GM12878 (cell line): Measurements from ENCODE around the gene PRKCQ. TPM values are rescaled to one million over a fixed set of nuclear protein-coding genes. Genes with fewer than 3 reads are reported as not detected.
A peak's percentile ranks its signal among the peaks of the same experiment; 100 is the strongest.

Experiments used
- ATAC-seq: fragments of 200-7000 bp; cut with Tn5 transposase; 3 replicates; pipeline ENCODE4 v1.9.1; 2020; ENCODE audit warnings: mild to moderate bottlenecking, moderate library complexity
- BruUV-seq: library from RNA; stranded (reverse); fragments of 400-500 nt; replicated peaks from 2 replicates; lab custom pipeline; 2021; lab: Mats Ljungman, UMichigan
- CTCF ChIA-PET: fragments of 300-600 bp; sonication (Branson Sonifier 250); formaldehyde crosslinking; extraction: SDS; loops from one replicate; lab custom pipeline; 2021; ENCODE audit warnings: inconsistent platforms; lab: Yijun Ruan, JAX
- POLR2A ChIA-PET: fragments of 350-600 bp; formaldehyde crosslinking; extraction: SDS; loops from one replicate; lab custom pipeline; 2021; ENCODE audit warnings: inconsistent platforms; lab: Charles Lee
- RAD21 ChIA-PET: fragments of 300-600 bp; sonication (Branson Sonifier 250); formaldehyde crosslinking; loops from one replicate; lab custom pipeline; 2023; ENCODE audit warnings: antibody characterized with exemption; ENCODE audit not compliant: unreplicated experiment; lab: Charles Lee
- SMC1A ChIA-PET: fragments of 300-600 bp; sonication (Branson Sonifier 250); formaldehyde crosslinking; loops from one replicate; lab custom pipeline; 2023; ENCODE audit not compliant: unreplicated experiment, uncharacterized antibody; lab: Charles Lee
- DNase-seq: peaks from one replicate; pipeline ENCODE4 v3.0.0-alpha.2; 2011; ENCODE audit warnings: low read depth, low spot score
- FAIRE-seq: peaks from 3 replicates; lab custom pipeline; 2011; peaks lifted over from hg19 to GRCh38; lab: Jason Lieb, UNC
- H2AFZ ChIP-seq: 2 replicates; pipeline ENCODE4 v1.6.0; 2011; ENCODE audit warnings: low read depth, low read length, control low read depth; ENCODE audit not compliant: control insufficient read depth
- H3K27ac ChIP-seq: 2 replicates; pipeline ENCODE4 v1.5.1; 2011; ENCODE audit warnings: control low read depth; ENCODE audit not compliant: control insufficient read depth, insufficient read depth
- H3K27me3 ChIP-seq, 2 experiments: replicated peaks in 1 of 2; 2 replicates each; pipeline versions ENCODE4 v1.6.0 to v1.6.1; 2011; ENCODE audit warnings: low read length in 1 of 2; ENCODE audit not compliant: control insufficient read depth in 2 of 2, insufficient read depth in 2 of 2
- H3K36me3 ChIP-seq, 2 experiments: 2 replicates each; pipeline ENCODE4 v1.5.1; 2011; ENCODE audit warnings: low read length in 1 of 2; ENCODE audit not compliant: control insufficient read depth in 2 of 2, insufficient read depth in 2 of 2
- H3K4me1 ChIP-seq: 2 replicates; pipeline ENCODE4 v1.6.1; 2011; ENCODE audit warnings: mild to moderate bottlenecking, low read length, moderate library complexity, mixed read lengths; ENCODE audit not compliant: control insufficient read depth, insufficient read depth
- H3K4me2 ChIP-seq: 2 replicates; pipeline ENCODE4 v1.6.0; 2011; ENCODE audit warnings: control low read depth; ENCODE audit not compliant: control insufficient read depth, insufficient read depth
- H3K4me3 ChIP-seq: fragments of 200-600 bp; sonication (generic); 2 replicates; pipeline ENCODE4 v1.5.1; 2016
- H3K79me2 ChIP-seq: 2 replicates; pipeline ENCODE4 v1.6.0; 2011; ENCODE audit warnings: low read length; ENCODE audit not compliant: control insufficient read depth, insufficient read depth
- H3K9ac ChIP-seq: 2 replicates; pipeline ENCODE4 v1.8.0; 2011; ENCODE audit warnings: low read length, control low read depth, mixed read lengths; ENCODE audit not compliant: control insufficient read depth, insufficient read depth
- H3K9me3 ChIP-seq: replicated peaks from 3 replicates; pipeline ENCODE4 v1.5.1; 2011; ENCODE audit warnings: mild to moderate bottlenecking, low read length; ENCODE audit not compliant: control insufficient read depth, insufficient read depth
- H4K20me1 ChIP-seq: 2 replicates; pipeline ENCODE4 v1.6.0; 2011; ENCODE audit not compliant: control insufficient read depth, insufficient read depth
- ASH2L ChIP-seq: fragments of 300-600, 200-600 bp; sonication (generic); IDR thresholded peaks from 2 replicates; pipeline ENCODE4 v1.6.1; 2017; ENCODE audit warnings: low read depth, mild to moderate bottlenecking, borderline replicate concordance
- BMI1 ChIP-seq: fragments of 450-650 bp; IDR thresholded peaks from 2 replicates; pipeline ENCODE4 v1.6.1; 2016; ENCODE audit warnings: mild to moderate bottlenecking, moderate library complexity, borderline replicate concordance
- CTCF ChIP-seq, 3 experiments: IDR thresholded peaks in 2 of 3; conservative IDR thresholded peaks in 1 of 3; 2 replicates each; pipeline ENCODE4 v1.5.1; 2011; ENCODE audit warnings: low read depth in 3 of 3, low read length in 3 of 3, mild to moderate bottlenecking in 3 of 3, control low read depth in 2 of 3, moderate library complexity in 2 of 3, inconsistent platforms in 1 of 3, mixed read lengths in 1 of 3; ENCODE audit not compliant: control insufficient read depth in 2 of 3, insufficient read depth in 1 of 3; ENCODE audit errors: extremely low read depth in 1 of 3
- DPF2 ChIP-seq: fragments of 450-650 bp; IDR thresholded peaks from 2 replicates; pipeline ENCODE4 v1.6.1; 2017; ENCODE audit warnings: mild to moderate bottlenecking
- NBN ChIP-seq: fragments of 450-650 bp; IDR thresholded peaks from 2 replicates; pipeline ENCODE4 v1.6.1; 2016
- NFIC ChIP-seq: IDR thresholded peaks from 2 replicates; pipeline ENCODE4 v1.6.1; 2012; ENCODE audit warnings: low read depth, mild to moderate bottlenecking, inconsistent platforms, low read length, moderate library complexity
- RAD21 ChIP-seq: IDR thresholded peaks from 2 replicates; pipeline ENCODE4 v1.6.1; 2011; ENCODE audit warnings: mild to moderate bottlenecking, low read depth, low read length, moderate library complexity; ENCODE audit not compliant: insufficient read depth
- RAD51 ChIP-seq: fragments of 450-650 bp; IDR thresholded peaks from 2 replicates; pipeline ENCODE4 v1.6.1; 2016; ENCODE audit warnings: moderate library complexity, mild to moderate bottlenecking, inconsistent platforms
- SMC3 ChIP-seq: IDR thresholded peaks from 2 replicates; pipeline ENCODE4 v1.6.1; 2011; ENCODE audit warnings: low read length, improper control_type of control experiment, borderline replicate concordance
- ZZZ3 ChIP-seq: IDR thresholded peaks from 2 replicates; pipeline ENCODE4 v1.6.1; 2011; ENCODE audit warnings: low read depth; ENCODE audit not compliant: control insufficient read depth, insufficient read length
- WGBS: methylation state at CpG from one replicate; pipeline ENCODE4 v1.1.6; 2016; ENCODE audit warnings: low lambda C conversion rate; ENCODE audit not compliant: insufficient replicate concordance, insufficient coverage; ENCODE audit errors: missing lambda C conversion rate; 5-methylcytosine and 5-hydroxymethylcytosine counted together
- in situ Hi-C: fragments of 300-500 bp; cut with MboI; formaldehyde crosslinking; loops from 9 replicates; pipeline ENCODE4 v1.14.3; 2018; ENCODE audit warnings: mixed read lengths
- intact Hi-C: fragments of 100-400 bp; cut with micrococcal nuclease; formaldehyde crosslinking; loops from one replicate; pipeline ENCODE4 v1.14.2; 2022; ENCODE audit not compliant: unreplicated experiment
- polyA plus RNA-seq, 11 experiments: library from polyadenylated mRNA; depleted of rRNA in 4 of 11; unstranded in 6 of 11; stranded (reverse) in 5 of 11; fragments of >200 nt; fragmentation: Nextera tagmentation in 4 of 11; fragmentation: Illumina TruSeq in 1 of 11; extraction: Ambion mirVana in 4 of 11; extraction: Trizol in 1 of 11; gene quantifications; 1 replicate in 1 of 11; 2 replicates in 10 of 11; pipeline versions ENCODE4 v1.2.1 to v1.2.3, GENCODE V29; 2011 to 2016; ENCODE audit warnings: inconsistent platforms in 2 of 11, missing spikeins in 2 of 11, low read depth in 1 of 11
- total RNA-seq, 4 experiments: library from RNA; depleted of rRNA in 3 of 4; stranded (reverse); fragments of >200 nt in 3 of 4; fragmentation: Illumina TruSeq in 1 of 4; extraction: Trizol in 1 of 4; gene quantifications; 2 replicates each; pipeline versions ENCODE4 v1.2.1 to v1.2.3, GENCODE V29; 2013 to 2021
- TF ChIP-seq, protein P1 (sequence below): fragments of 450-650 bp; IDR thresholded peaks from 2 replicates; pipeline ENCODE4 v1.6.1; 2017; ENCODE audit warnings: mild to moderate bottlenecking, moderate library complexity

PRKCQ gene
- total and polyA plus RNA-seq, 10 of the 15 experiments (the other 5 are each of a cell fraction or from before 2014, with no cell fraction given), result 0.26 to 8.9 (median 0.98) TPM

DNA sequence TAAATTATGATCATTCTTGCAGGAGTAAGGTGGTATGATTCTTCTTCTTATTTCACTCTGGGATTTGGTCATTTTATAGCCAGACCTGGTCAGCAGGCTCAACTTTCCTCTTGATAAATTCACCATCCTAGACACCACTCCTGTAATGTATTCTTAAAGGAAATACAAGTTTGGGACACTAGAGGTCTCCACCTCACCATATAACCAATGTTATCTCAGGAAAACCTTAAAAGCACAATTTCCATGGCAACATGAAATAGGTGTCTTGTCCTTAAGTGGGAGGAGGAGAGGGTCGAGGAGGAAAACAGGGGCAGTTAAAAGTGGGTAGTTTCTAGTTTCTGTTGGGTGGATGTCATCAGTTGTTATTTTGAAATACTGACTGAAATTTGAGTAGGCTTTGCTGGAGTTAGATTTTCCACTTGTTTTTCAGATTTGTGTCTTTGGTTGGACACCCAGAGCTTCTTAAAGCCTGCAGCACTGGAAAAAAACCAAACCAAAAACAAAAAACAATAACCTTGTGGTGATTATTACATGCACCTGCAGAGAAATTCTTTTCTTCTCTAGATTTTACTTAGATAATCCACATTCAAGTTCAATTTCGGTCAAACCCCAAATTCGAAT lies 163.1 kb downstream of the PRKCQ start:
- Histone ChIP-seq H3K4me3 (no peak overlapping the region), H3K79me2 (no peaks in the 10 kb centered on the region), H2AFZ (no peak overlapping the region), H3K9ac (no peak overlapping the region), H3K36me3 (no peaks in the 10 kb centered on the region), H3K27me3 (no peaks in the 10 kb centered on the region; a peak in 2 of 4 replicates), H3K4me1 (no peaks in the 10 kb centered on the region), H3K4me2 (no peak overlapping the region), H3K9me3 (no peaks in the 10 kb centered on the region), H3K27ac (no peak overlapping the region), H4K20me1 (no peaks in the 10 kb centered on the region)
- BruUV-seq, result no TSS peak
- no peak for DNase-seq
- 13% methylated on average over 3 of the region's 3 CpGs for WGBS
- peak; percentile 54 for FAIRE-seq
- in situ Hi-C loops, result no loop called here
- peak; percentile 83 for ATAC-seq
- ChIA-PET POLR2A (interaction anchor here (0.6 kb wide), 1 partner anchor 911 kb away, joined by 3 read pairs; no protein-coding TSS in a partner anchor), RAD21 (interaction anchor here (1.2 to 2.8 kb wide), 3 partner anchors 165 to 263 kb away, joined by 4 to 14 read pairs (median 6); no protein-coding TSS in a partner anchor), CTCF (interaction anchor here (0.6 to 5.7 kb wide), 18 partner anchors 10 to 298 kb away, joined by 3 to 61 read pairs (median 4); no protein-coding TSS in a partner anchor), SMC1A (interaction anchor here (0.7 to 5.4 kb wide), 7 partner anchors 12 to 262 kb away, joined by 3 to 46 read pairs (median 4); no protein-coding TSS in a partner anchor)
- intact Hi-C loops, result loop anchor here (1.0 to 5.0 kb wide), 2 partner anchors 160 to 261 kb away; no protein-coding TSS in a partner anchor
- peak; percentile 77 for TF ChIP-seq SMC3
- no peak for TF ChIP-seq ZZZ3
- peak; percentile 87 for TF ChIP-seq RAD21
- no peak for TF ChIP-seq NBN
- peak; percentile 65 to 82 (median 68) for TF ChIP-seq CTCF (IDR thresholded peaks at IDR 0.05 in 2 of 3, conservative IDR thresholded peaks at IDR 0.05 in 1 of 3; ENCODE audit: control insufficient read depth in 2 of 3, extremely low read depth in 1 of 3, insufficient read depth in 1 of 3, low read depth in 3 of 3, low read length in 3 of 3)
- no peak for TF ChIP-seq DPF2
- peak; percentile 82 for TF ChIP-seq BMI1
- TF ChIP-seq ASH2L, result no peak
- TF ChIP-seq, protein P1, sequence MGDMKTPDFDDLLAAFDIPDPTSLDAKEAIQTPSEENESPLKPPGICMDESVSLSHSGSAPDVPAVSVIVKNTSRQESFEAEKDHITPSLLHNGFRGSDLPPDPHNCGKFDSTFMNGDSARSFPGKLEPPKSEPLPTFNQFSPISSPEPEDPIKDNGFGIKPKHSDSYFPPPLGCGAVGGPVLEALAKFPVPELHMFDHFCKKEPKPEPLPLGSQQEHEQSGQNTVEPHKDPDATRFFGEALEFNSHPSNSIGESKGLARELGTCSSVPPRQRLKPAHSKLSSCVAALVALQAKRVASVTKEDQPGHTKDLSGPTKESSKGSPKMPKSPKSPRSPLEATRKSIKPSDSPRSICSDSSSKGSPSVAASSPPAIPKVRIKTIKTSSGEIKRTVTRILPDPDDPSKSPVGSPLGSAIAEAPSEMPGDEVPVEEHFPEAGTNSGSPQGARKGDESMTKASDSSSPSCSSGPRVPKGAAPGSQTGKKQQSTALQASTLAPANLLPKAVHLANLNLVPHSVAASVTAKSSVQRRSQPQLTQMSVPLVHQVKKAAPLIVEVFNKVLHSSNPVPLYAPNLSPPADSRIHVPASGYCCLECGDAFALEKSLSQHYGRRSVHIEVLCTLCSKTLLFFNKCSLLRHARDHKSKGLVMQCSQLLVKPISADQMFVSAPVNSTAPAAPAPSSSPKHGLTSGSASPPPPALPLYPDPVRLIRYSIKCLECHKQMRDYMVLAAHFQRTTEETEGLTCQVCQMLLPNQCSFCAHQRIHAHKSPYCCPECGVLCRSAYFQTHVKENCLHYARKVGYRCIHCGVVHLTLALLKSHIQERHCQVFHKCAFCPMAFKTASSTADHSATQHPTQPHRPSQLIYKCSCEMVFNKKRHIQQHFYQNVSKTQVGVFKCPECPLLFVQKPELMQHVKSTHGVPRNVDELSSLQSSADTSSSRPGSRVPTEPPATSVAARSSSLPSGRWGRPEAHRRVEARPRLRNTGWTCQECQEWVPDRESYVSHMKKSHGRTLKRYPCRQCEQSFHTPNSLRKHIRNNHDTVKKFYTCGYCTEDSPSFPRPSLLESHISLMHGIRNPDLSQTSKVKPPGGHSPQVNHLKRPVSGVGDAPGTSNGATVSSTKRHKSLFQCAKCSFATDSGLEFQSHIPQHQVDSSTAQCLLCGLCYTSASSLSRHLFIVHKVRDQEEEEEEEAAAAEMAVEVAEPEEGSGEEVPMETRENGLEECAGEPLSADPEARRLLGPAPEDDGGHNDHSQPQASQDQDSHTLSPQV, result no peak
- no peak for TF ChIP-seq NFIC
- TF ChIP-seq RAD51, result no peak
